ENCODE results near the gene HSD17B3.

GRCh38 chr9:96186591-96187011 lies 115.4 kb downstream of the HSD17B3 start:
- no peak for TF ChIP-seq CTCF (optimal IDR thresholded peaks at IDR 0.05 in 1 of 3, IDR thresholded peaks at IDR 0.05 in 1 of 3, conservative IDR thresholded peaks at IDR 0.05 in 1 of 3; ENCODE audit: extremely low read depth in 1 of 3, insufficient read depth in 2 of 3, low read length in 3 of 3)
- no peak for TF ChIP-seq EZH2 (IDR thresholded peaks at IDR 0.05; ENCODE audit: low read length)
